Measurements from ENCODE around the gene ASXL2.

Gene ASXL2

DNA sequence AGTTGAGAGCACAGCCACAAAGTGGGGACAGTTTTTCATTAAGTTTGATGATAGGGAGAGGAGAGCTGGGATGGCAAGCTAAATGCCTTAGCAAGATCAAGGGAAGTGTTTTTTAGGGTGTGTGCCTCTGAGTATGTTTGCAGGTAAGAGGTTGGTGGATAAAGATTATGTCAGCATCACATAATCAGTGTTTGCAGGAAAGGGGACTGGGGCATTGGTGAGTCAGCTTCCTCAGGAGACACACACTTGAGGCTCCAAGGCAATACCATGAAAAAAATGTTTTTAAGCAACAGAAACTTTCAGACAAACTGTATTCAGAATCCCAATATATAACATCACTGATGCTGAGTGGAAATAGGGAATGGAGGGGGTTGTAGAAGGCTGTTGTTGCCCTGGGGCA is 179.5 kb downstream of the ASXL2 start:
- TF ChIP-seq CTCF (IDR thresholded peaks at IDR 0.05; ENCODE audit: insufficient read depth, low read length) (no peak), POLR2AphosphoS5 (IDR thresholded peaks at IDR 0.05; ENCODE audit: low read depth) (no peak), REST (IDR thresholded peaks at IDR 0.05; ENCODE audit: insufficient replicate concordance, low read depth) (no peak), GABPA (IDR thresholded peaks at IDR 0.05; ENCODE audit: low read depth) (no peak), SPI1 (IDR thresholded peaks at IDR 0.05; ENCODE audit: borderline replicate concordance, low read depth) (no peak)
- no peak for DNase-seq (ENCODE audit: low read depth in 1 of 2, low spot score in 1 of 2)
- Histone ChIP-seq H3K4me3 (replicated peaks; ENCODE audit: insufficient read depth, low read length) (no peak overlapping the region), H3K27me3 (ENCODE audit: insufficient read depth, poor library complexity, severe bottlenecking) (no peaks in the 10 kb centered on the region), H3K27ac (replicated peaks) (no peak overlapping the region)

DNA sequence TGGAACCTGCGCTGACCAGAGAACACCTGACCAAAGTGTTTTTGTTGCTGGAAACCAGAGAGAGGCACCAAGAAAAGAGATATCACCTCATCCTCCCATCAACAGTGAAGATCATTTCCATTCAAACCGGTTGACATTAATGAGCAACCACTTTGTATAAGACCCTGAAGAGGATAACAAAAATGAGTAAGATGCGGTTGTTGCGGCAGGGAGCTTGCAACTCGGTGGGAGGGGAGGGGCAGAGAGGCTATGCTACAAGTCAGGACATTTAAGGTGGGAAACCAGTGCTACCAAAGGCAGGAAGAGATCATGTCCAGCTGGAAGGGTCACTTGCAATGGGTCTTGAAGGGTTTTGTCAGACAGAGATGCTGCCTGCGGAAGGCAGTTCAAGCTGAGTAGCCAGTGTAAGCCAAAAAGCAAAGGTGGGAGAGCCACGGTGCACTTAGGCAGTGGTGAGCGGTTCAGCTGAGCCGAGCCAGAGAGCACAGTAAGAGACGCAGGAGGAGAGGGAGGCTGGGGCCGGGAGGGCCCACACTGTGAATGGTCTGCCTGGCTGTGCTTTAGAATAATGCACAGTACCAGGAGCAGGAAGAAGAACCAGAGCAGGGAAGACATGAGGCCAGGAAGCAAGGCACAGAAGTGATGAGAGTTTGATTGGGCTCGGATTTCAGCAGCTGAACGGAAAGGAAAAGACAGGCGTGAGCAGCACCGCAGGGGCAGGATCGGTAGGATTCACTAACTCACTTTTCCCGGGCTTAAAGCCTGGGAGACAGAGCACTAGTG is 180.5 kb downstream of the ASXL2 start:
- no peak for DNase-seq (ENCODE audit: low read depth in 1 of 2, low spot score in 1 of 2)
- TF ChIP-seq REST (IDR thresholded peaks at IDR 0.05; ENCODE audit: insufficient replicate concordance, low read depth) (no peak), POLR2AphosphoS5 (IDR thresholded peaks at IDR 0.05; ENCODE audit: low read depth) (no peak)
- no peak overlapping the region for H3K27ac ChIP-seq (replicated peaks)
- no peak overlapping the region for H3K4me3 ChIP-seq (replicated peaks; ENCODE audit: insufficient read depth, low read length)
- H3K27me3 ChIP-seq (ENCODE audit: insufficient read depth, poor library complexity, severe bottlenecking) = no peaks in the 10 kb centered on the region

GRCh38 chr2:25692737-25693445 is 185.4 kb downstream of the ASXL2 start:
- Histone ChIP-seq H3K27ac (replicated peaks) (no peak overlapping the region), H3K4me3 (replicated peaks; ENCODE audit: insufficient read depth, low read length) (no peak overlapping the region), H3K27me3 (ENCODE audit: insufficient read depth, poor library complexity, severe bottlenecking) (no peaks in the 10 kb centered on the region)
- TF ChIP-seq REST (IDR thresholded peaks at IDR 0.05; ENCODE audit: insufficient replicate concordance, low read depth) (no peak), CTCF (IDR thresholded peaks at IDR 0.05; ENCODE audit: insufficient read depth, low read length) (no peak), GABPA (IDR thresholded peaks at IDR 0.05; ENCODE audit: low read depth) (no peak), SPI1 (IDR thresholded peaks at IDR 0.05; ENCODE audit: borderline replicate concordance, low read depth) (no peak), POLR2AphosphoS5 (IDR thresholded peaks at IDR 0.05; ENCODE audit: low read depth) (no peak)
- no peak for DNase-seq (ENCODE audit: low read depth in 1 of 2, low spot score in 1 of 2)
